ENCODE results near the gene CENPO.

Gene CENPO

GRCh38 chr2:24845691-24846090 is 52.5 kb downstream of the CENPO start:
- ChIA-PET POLR2A (no interaction called here), CTCF (no interaction called here)
- TF ChIP-seq SUZ12 (IDR thresholded peaks at IDR 0.05) (no peak), FOXK2 (IDR thresholded peaks at IDR 0.05) (no peak)
- no peak for DNase-seq (ENCODE audit: extremely low spot score)

- ChIA-PET POLR2A (no interaction called here), CTCF (no interaction called here)
- no peak for TF ChIP-seq FOXM1 (IDR thresholded peaks at IDR 0.05; ENCODE audit: borderline replicate concordance)
- no peak for TF ChIP-seq ARNT (IDR thresholded peaks at IDR 0.05)
- TF ChIP-seq TARDBP (IDR thresholded peaks at IDR 0.05) = no peak
- TF ChIP-seq CTBP1 (IDR thresholded peaks at IDR 0.05; ENCODE audit: borderline replicate concordance) = no peak
- no peak for TF ChIP-seq ZNF384 (IDR thresholded peaks at IDR 0.05)
- no peak for TF ChIP-seq PKNOX1 (IDR thresholded peaks at IDR 0.05)
- no peak for DNase-seq (ENCODE audit: extremely low spot score)
Measured at GRCh38 chr2:24850944-24851343, 57.7 kb downstream of the CENPO start.

GRCh38 chr2:24852026-24852425 is 58.8 kb downstream of the CENPO start:
- no peak for TF ChIP-seq PKNOX1 (IDR thresholded peaks at IDR 0.05)
- TF ChIP-seq ELF4 (IDR thresholded peaks at IDR 0.05) = no peak
- TF ChIP-seq NFRKB (IDR thresholded peaks at IDR 0.05) = no peak
- no peak for TF ChIP-seq L3MBTL2 (conservative IDR thresholded peaks at IDR 0.05)
- no peak for TF ChIP-seq HDGF (IDR thresholded peaks at IDR 0.05; ENCODE audit: borderline replicate concordance)
- no peak for TF ChIP-seq FOXK2 (IDR thresholded peaks at IDR 0.05)
- no peak for TF ChIP-seq TARDBP (IDR thresholded peaks at IDR 0.05)
- no peak for DNase-seq (ENCODE audit: extremely low spot score)
- CTCF ChIA-PET = no interaction called here
- POLR2A ChIA-PET = no interaction called here

GRCh38 chr2:24852431-24853020 is 59.3 kb downstream of the CENPO start:
- no peak for TF ChIP-seq PKNOX1 (IDR thresholded peaks at IDR 0.05)
- TF ChIP-seq FOXK2 (IDR thresholded peaks at IDR 0.05) = no peak
- TF ChIP-seq HDGF (IDR thresholded peaks at IDR 0.05; ENCODE audit: borderline replicate concordance) = no peak
- TF ChIP-seq ELF4 (IDR thresholded peaks at IDR 0.05) = no peak
- TF ChIP-seq ARNT (IDR thresholded peaks at IDR 0.05) = no peak
- TF ChIP-seq ZNF384 (IDR thresholded peaks at IDR 0.05) = no peak
- TF ChIP-seq FOXM1 (IDR thresholded peaks at IDR 0.05; ENCODE audit: borderline replicate concordance) = no peak
- no peak for TF ChIP-seq TARDBP (IDR thresholded peaks at IDR 0.05)
- TF ChIP-seq L3MBTL2 (conservative IDR thresholded peaks at IDR 0.05) = no peak
- no peak for TF ChIP-seq CTBP1 (IDR thresholded peaks at IDR 0.05; ENCODE audit: borderline replicate concordance)
- no peak for TF ChIP-seq LEF1 (IDR thresholded peaks at IDR 0.05; ENCODE audit: borderline replicate concordance)
- TF ChIP-seq NFRKB (IDR thresholded peaks at IDR 0.05) = no peak
- no peak for TF ChIP-seq SP1 (IDR thresholded peaks at IDR 0.05)
- no peak for TF ChIP-seq SUZ12 (IDR thresholded peaks at IDR 0.05)
- TF ChIP-seq BHLHE40 (IDR thresholded peaks at IDR 0.05; ENCODE audit: borderline replicate concordance) = no peak
- TF ChIP-seq FOXA1 (IDR thresholded peaks at IDR 0.05) = no peak
- POLR2A ChIA-PET = no interaction called here
- DNase-seq (ENCODE audit: extremely low spot score) = no peak
- CTCF ChIA-PET = no interaction called here

- POLR2A ChIA-PET = no interaction called here
- no peak for TF ChIP-seq TARDBP (IDR thresholded peaks at IDR 0.05)
- no peak for TF ChIP-seq PKNOX1 (IDR thresholded peaks at IDR 0.05)
- no peak for TF ChIP-seq BHLHE40 (IDR thresholded peaks at IDR 0.05; ENCODE audit: borderline replicate concordance)
- no peak for TF ChIP-seq FOXM1 (IDR thresholded peaks at IDR 0.05; ENCODE audit: borderline replicate concordance)
- TF ChIP-seq SUZ12 (IDR thresholded peaks at IDR 0.05) = no peak
- TF ChIP-seq HDGF (IDR thresholded peaks at IDR 0.05; ENCODE audit: borderline replicate concordance) = no peak
- no peak for TF ChIP-seq CTBP1 (IDR thresholded peaks at IDR 0.05; ENCODE audit: borderline replicate concordance)
- TF ChIP-seq ARNT (IDR thresholded peaks at IDR 0.05) = no peak
- TF ChIP-seq FOXA1 (IDR thresholded peaks at IDR 0.05) = no peak
- no peak for TF ChIP-seq NFRKB (IDR thresholded peaks at IDR 0.05)
- no peak for TF ChIP-seq L3MBTL2 (conservative IDR thresholded peaks at IDR 0.05)
- TF ChIP-seq FOXK2 (IDR thresholded peaks at IDR 0.05) = no peak
- TF ChIP-seq SP1 (IDR thresholded peaks at IDR 0.05) = no peak
- CTCF ChIA-PET = no interaction called here
- DNase-seq (ENCODE audit: extremely low spot score) = no peak
Measured at GRCh38 chr2:24853046-24853445, 59.8 kb downstream of the CENPO start.

- TF ChIP-seq TARDBP (IDR thresholded peaks at IDR 0.05) (no peak), CTBP1 (IDR thresholded peaks at IDR 0.05; ENCODE audit: borderline replicate concordance) (no peak), SP1 (IDR thresholded peaks at IDR 0.05) (no peak), LEF1 (IDR thresholded peaks at IDR 0.05; ENCODE audit: borderline replicate concordance) (no peak), FOXM1 (IDR thresholded peaks at IDR 0.05; ENCODE audit: borderline replicate concordance) (no peak), SUZ12 (IDR thresholded peaks at IDR 0.05) (no peak), ARNT (IDR thresholded peaks at IDR 0.05) (no peak), ZNF384 (IDR thresholded peaks at IDR 0.05) (no peak), PKNOX1 (IDR thresholded peaks at IDR 0.05) (no peak), HDGF (IDR thresholded peaks at IDR 0.05; ENCODE audit: borderline replicate concordance) (no peak), FOXK2 (IDR thresholded peaks at IDR 0.05) (no peak), NFRKB (IDR thresholded peaks at IDR 0.05) (no peak)
- POLR2A ChIA-PET = no interaction called here
- DNase-seq (ENCODE audit: extremely low spot score) = no peak
- CTCF ChIA-PET = no interaction called here
Measured at GRCh38 chr2:24853996-24854395, 60.8 kb downstream of the CENPO start.
